A673 (cell line): Measurements from ENCODE around the gene PAOX.

Experiments
- CTCF ChIP-seq: fragments of 300-800, 200-600 bp; sonication (generic); conservative IDR thresholded peaks from 2 replicates; pipeline ENCODE4 v1.5.1; 2017; ENCODE audit warnings: low read depth, mild to moderate bottlenecking, antibody characterized with exemption, low read length, moderate library complexity, mixed read lengths
- EZH2 ChIP-seq: fragments of 200-600 bp; sonication (generic); IDR thresholded peaks from 2 replicates; pipeline ENCODE4 v1.6.1; 2017; ENCODE audit warnings: borderline replicate concordance, low read depth, mild to moderate bottlenecking, mixed read lengths, antibody characterized with exemption, low read length; ENCODE audit not compliant: poor library complexity, severe bottlenecking

GRCh38 chr10:133378251-133379096 is 588 bp upstream of the PAOX start:
- TF ChIP-seq CTCF: no peak
- no peak for TF ChIP-seq EZH2
